PFSK-1 (cell line): ENCODE data around the gene PSPN.

ENCODE experiments used
- FOXP2 ChIP-seq: optimal IDR thresholded peaks from 2 replicates; pipeline ENCODE3; 2011; ENCODE audit warnings: borderline replicate concordance, control low read depth, inconsistent platforms; ENCODE audit not compliant: insufficient read depth; ENCODE audit errors: extremely low read length, extremely low read depth
- POLR2AphosphoS5 ChIP-seq: IDR thresholded peaks from 2 replicates; pipeline ENCODE4 v1.6.1; 2012; ENCODE audit warnings: low read depth, mild to moderate bottlenecking, control low read depth, low read length, moderate library complexity
- SIN3A ChIP-seq: IDR thresholded peaks from 2 replicates; pipeline ENCODE4 v1.6.1; 2012; ENCODE audit warnings: mild to moderate bottlenecking, low read length, moderate library complexity, borderline replicate concordance; ENCODE audit not compliant: insufficient read depth
- TAF1 ChIP-seq: IDR thresholded peaks from 2 replicates; pipeline ENCODE4 v1.6.1; 2012; ENCODE audit warnings: low read length, control low read depth, borderline replicate concordance; ENCODE audit not compliant: insufficient read depth
- TF ChIP-seq, protein P1 (sequence below), 2 experiments: IDR thresholded peaks; 2 replicates each; pipeline versions ENCODE4 v1.6.1 to v1.8.0; 2011 to 2012; ENCODE audit warnings: low read depth in 2 of 2, low read length in 2 of 2, control low read depth in 1 of 2, inconsistent platforms in 1 of 2, mild to moderate bottlenecking in 1 of 2, moderate library complexity in 1 of 2; ENCODE audit not compliant: insufficient read depth in 1 of 2

DNA sequence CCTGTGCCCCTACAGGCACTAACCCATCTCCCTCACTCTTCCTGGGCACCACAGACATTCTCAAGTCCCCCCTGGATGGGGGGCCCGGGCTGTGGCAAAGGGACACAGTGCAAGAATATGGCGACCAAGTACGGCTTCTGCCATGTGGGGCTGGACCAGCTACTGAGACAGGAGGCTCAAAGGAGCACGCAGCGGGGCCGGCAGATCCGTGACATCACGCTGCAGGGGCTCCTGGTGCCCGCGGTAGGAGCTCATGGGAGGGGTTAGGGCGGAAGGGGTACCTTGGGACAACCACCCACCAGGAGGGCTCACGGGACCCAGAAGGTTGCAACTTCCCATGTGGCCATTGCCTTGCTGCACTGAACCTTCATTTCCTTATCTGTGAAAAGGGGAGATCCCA lies 20.6 kb upstream of the PSPN start:
- no peak for TF ChIP-seq POLR2AphosphoS5
- TF ChIP-seq, protein P1, sequence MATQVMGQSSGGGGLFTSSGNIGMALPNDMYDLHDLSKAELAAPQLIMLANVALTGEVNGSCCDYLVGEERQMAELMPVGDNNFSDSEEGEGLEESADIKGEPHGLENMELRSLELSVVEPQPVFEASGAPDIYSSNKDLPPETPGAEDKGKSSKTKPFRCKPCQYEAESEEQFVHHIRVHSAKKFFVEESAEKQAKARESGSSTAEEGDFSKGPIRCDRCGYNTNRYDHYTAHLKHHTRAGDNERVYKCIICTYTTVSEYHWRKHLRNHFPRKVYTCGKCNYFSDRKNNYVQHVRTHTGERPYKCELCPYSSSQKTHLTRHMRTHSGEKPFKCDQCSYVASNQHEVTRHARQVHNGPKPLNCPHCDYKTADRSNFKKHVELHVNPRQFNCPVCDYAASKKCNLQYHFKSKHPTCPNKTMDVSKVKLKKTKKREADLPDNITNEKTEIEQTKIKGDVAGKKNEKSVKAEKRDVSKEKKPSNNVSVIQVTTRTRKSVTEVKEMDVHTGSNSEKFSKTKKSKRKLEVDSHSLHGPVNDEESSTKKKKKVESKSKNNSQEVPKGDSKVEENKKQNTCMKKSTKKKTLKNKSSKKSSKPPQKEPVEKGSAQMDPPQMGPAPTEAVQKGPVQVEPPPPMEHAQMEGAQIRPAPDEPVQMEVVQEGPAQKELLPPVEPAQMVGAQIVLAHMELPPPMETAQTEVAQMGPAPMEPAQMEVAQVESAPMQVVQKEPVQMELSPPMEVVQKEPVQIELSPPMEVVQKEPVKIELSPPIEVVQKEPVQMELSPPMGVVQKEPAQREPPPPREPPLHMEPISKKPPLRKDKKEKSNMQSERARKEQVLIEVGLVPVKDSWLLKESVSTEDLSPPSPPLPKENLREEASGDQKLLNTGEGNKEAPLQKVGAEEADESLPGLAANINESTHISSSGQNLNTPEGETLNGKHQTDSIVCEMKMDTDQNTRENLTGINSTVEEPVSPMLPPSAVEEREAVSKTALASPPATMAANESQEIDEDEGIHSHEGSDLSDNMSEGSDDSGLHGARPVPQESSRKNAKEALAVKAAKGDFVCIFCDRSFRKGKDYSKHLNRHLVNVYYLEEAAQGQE (IDR thresholded peaks at IDR 0.05; ENCODE audit: insufficient read depth in 1 of 2, low read depth in 2 of 2, low read length in 2 of 2): no peak
- TF ChIP-seq TAF1: no peak
- TF ChIP-seq SIN3A: no peak
- TF ChIP-seq FOXP2: no peak
